ENCODE data around the gene POLR1A.

Gene POLR1A

GRCh38 chr2:86021396-86022378, 84.0 kb downstream of the POLR1A start:
- no peak for DNase-seq (ENCODE audit: low read depth)

DNA sequence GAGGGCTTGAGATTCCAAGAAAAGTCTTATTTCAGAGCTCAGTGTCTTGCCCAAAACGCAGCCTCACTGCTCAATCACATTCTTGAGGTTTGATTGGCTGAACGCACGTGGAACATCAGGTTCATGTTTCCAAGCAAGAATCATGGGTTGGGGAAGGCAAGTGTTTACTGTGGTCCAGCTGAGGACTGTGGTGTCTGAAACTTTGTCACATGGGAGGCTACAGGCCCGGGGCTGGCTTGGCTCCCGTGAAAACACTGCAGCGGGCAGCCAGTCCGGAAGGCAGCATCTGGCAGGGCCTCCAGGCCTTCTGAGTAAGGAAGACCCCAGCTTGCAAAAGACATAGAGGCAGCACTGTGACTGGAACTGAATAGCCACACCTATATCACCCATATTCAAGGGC, 84.7 kb downstream of the POLR1A start:
- no peak for DNase-seq (ENCODE audit: low read depth)

GRCh38 chr2:86019121-86019520, 86.6 kb downstream of the POLR1A start:
- DNase-seq (ENCODE audit: low read depth), result no peak

DNA sequence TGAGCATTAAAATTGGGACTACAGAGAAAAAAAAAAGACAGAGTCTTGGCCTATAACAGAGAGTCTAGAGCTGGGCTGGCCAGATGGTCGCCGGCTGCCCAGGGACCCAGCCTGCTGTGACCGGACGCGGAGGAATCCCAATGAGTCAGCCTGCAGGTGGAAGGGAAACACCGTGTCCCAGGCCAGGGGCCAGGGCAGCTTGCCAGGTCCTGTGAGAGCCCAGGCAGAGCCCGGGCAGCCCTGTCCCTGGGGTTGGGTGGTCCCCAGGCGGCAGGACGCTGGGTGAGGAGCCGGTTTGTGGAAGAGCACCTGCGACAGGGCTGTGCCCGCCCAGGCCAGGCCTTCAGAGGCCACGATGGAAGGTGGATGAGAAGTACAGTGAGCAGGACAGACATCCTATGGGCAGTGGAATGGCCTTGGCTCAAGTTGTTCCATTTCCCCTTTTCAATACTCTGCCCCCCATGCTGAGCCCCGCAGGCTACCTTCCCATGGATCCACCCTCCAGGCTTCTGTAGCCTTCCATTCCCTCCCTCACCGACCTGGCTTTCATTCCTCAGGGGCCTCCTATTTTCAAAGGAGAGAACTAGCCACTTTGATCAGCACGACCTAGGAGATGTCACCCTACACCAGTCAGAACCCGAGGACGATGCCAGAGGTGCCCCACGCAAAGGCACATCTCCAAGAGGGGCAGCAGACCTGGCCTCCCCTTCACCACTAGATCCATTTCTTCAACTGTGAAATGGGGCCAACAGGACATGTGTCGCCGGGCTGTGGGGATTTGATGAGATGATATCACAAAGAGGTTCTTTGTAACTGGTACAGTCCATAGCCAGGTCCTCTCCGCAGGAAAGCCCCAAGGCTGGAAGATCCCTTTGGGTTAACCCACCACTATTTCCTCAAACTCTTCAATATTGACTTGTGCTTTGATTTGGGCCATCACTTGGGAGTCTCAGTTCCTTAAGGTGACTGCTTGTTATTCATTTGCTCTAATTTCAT, 87.5 kb downstream of the POLR1A start:
- no peak for DNase-seq (ENCODE audit: low read depth)

- no peak for DNase-seq (ENCODE audit: low read depth)
Observed at GRCh38 chr2:86016581-86016980, 89.1 kb downstream of the POLR1A start.

DNA sequence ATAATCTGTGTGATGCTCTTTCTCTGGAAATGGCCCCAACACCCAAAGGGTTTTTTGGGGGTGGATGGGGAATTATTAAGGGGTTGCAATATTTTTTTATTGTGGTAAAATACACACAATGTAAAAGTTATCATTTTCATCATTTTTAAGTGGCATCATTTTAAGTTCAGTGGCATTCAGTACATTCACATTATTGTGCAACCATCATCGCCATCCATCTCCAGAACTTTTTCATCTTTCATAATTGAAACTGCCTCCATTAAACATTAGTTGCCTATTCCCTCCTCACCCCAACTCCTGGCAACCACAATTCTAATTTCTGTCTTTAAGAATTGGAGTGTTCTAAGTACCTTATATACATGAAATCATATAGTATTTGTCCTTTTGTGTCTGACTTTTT, 90.0 kb downstream of the POLR1A start:
- no peak for DNase-seq (ENCODE audit: low read depth)

- no peak for DNase-seq (ENCODE audit: low read depth)
Observed at GRCh38 chr2:86015006-86015405, 90.7 kb downstream of the POLR1A start.

- no peak for DNase-seq (ENCODE audit: low read depth)
Observed at GRCh38 chr2:86014493-86014892, 91.2 kb downstream of the POLR1A start.

DNA sequence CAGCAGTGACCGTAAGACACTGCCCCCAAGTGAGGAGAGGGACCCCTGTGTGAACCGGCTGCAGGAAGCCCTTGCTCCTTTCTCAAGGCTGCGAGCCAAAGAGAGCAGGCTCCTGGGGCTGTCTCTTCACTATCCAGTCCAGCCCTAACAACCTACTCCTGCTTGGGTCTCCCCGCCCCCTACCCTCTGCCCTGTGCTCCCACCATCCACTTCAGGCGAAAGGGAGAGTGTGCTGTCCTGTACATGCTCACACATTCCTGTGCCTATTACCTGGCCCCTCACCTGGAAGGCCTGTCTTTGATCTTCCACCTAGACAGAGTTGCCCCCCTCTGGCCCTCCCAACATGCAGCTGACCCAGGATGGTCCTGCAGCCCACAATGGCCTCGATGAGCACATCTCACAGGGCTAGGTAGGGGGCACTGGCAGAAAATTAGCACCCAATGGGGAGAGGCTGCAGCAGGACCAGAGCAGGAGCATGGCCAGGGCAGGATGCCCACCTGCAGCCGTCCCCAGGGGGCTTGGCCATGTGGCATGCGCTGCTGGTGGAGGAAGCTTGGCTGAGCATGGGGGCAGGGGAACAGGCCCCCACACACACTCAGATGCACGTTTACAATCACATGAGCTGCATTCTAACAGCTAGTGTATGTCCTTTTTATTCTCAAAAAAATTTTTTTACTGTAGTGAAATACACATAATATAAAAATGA, 93.5 kb downstream of the POLR1A start:
- DNase-seq (ENCODE audit: low read depth), result no peak

DNA sequence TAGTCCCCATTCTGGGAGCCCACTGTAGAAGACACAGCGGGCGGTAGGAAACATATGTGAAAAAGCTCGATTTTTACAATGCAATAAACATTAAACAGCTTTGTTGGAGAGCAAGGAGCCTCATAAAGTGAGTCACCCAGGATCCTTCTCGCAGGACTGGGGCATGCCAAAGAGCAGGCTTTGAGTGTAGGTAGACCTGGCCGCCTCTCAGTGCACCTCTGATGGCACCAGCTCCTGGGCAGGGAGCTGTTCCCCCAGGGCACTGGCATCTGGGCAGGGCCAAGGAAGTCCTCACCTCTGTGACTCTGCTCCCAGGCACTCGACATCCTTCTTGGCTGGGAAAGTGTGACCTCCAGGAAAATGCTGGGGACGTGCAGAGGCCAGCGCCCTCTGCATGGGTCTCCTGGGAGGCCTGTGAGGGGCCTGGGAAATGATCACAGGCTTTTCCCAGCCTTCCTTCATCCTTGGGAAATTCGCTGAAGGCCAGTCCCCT, 94.2 kb downstream of the POLR1A start:
- no peak for DNase-seq (ENCODE audit: low read depth)

GRCh38 chr2:86010083-86010482, 95.6 kb downstream of the POLR1A start:
- DNase-seq (ENCODE audit: low read depth), result no peak

GRCh38 chr2:86006524-86006923, 99.2 kb downstream of the POLR1A start:
- no peak for DNase-seq (ENCODE audit: low read depth)

DNA sequence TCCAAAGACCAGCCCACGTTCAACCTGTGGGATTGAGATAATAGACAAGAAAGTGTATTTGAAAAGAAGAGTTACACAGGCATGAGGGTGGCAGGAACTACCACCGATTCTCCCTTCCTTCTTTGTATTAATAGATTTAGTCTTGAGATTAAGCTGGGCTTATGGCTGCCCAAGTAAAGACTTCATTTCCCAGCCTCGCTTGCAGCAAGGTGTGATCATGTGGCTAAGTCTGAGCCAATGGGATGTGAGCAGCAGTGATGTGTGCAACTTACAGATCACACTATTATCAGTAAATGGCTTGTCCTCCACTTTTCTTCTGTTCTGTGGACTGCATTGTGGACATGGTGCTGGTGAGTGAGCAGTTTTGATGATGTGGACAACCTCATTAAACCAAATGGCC, 101.7 kb downstream of the POLR1A start:
- no peak for DNase-seq (ENCODE audit: low read depth)

DNA sequence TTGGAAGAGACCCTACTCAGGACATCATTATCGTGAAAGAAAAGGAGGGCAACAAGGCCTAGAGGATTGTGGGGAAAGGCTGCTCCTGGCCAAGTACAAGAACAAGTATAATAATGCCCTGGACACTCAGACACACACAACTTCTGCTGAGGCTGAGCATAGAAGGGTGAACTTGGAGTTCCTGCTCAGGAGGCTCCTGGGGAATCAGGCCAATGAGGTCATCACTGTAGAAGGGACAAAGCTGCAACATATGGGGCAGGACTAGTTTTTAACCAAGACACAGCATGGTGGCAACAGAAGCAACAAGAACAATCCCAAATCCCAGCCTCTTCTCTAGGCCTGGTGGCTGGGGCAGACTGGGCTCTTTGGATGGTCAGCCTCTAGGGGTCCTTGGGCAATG, 102.6 kb downstream of the POLR1A start:
- no peak for DNase-seq (ENCODE audit: low read depth)

DNA sequence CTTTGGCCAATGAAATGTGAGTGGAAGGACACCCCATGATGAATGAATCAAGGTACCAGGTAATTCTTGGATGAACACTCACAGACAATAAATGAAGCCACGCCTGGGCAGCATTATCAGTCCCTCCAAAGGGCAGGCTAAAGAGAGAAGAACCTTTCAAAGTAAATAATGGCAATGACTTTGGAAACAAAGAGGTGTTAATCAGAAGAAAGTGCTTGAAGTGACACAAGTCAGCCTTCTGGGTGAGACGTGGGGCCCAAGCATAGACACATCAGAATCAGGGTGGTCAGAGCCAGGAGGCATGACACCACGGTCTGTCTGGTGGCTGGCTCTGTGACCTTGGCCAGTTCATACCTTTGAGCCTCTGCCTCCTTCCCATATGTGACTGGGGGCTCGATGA, 103.3 kb downstream of the POLR1A start:
- DNase-seq (ENCODE audit: low read depth), result no peak

- DNase-seq (ENCODE audit: low read depth), result no peak
Observed at GRCh38 chr2:86001326-86001725, 104.4 kb downstream of the POLR1A start.

DNA sequence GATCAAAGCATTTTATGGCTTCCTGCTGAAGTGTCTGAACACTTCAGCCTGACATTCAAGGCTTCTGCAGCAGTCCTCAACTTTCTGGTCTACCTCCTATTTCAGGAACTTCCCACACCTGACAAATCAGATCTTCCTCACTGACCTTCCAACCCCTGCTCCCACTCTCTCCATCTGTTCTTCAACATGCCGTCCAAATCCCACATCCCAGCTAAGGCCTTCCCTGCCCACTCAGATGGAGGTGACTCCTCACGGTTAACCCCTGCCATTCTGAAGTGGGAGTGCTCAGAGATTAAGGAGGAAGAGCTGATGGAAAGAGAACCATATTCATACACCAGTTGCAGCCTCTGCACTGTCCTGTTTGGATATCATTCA, 104.8 kb downstream of the POLR1A start:
- no peak for DNase-seq (ENCODE audit: low read depth)

DNA sequence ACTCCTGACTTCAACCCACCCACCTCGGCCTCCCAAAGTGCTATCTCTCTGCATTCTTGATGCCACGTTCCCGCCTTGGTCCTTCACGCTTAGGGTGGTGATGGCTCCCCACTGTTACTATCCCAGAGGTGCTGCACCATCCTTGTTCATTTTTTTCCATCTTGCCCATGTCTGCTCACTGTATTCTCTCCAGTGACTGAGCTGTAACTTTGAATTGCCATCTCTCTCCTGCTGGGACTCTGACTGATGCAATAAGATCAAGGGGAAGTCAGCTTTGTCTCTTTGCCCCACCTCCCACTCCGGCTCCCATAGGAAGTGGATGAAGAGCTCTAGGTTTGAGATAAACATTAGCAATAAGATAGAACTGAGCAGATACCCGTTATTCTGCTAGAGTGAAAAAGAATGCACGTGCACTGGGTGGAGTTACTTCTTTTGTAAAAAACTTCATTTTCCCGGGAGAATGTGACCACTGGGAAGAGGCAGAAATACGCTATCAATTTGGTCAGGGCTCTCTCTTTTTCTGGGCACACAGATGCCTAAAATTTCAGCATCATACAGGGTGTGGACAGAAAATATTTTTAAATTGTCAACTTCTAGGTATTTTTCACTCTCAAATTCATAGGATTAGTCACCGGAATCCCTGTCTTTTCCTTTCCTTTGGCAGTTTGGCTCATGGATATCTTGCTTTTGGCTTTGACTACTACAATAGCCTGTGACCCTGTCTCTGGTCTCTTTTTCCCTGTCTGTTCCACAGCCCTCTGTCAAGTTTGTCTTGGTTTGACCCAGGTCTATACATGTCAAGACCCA, 105.4 kb downstream of the POLR1A start:
- DNase-seq (ENCODE audit: low read depth), result no peak

DNA sequence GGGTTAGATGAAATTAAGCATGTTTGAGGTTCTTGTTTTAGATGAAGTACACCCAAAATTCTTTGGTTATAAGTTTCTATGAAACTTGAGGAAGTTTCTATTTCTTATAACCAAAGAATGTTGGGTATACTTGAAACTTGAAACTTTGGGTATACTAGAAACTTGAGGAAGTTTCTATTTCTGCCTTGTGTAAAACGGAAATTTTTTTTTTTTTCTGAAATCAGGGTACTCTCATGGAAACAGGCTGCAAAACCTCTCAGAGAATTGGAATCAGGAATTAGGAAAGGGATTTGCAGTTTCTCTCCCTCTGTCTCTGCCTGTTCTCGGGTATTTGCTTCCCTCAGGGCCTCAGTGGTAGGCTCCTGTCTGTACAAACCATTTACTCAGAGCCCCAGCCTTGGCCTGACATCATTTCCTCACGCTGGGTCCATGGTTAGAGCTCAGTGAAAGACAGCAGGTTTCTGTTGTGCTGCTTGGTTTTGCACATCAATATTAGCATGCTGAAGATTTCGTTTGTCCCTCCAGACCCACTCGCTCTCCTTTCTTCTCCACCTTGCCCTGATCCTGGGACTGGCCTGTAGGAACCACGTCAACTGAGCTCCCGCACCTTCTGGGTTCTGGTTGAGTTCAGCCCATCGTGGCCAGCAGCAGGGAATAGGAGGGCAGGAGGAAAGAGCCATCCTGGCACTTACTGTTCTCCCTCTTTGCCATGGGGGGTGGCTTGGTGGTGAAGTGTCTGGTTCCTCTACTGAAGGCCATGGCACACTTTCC, 106.4 kb downstream of the POLR1A start:
- peak; percentile 37 for DNase-seq (ENCODE audit: low read depth)

Measured in GM04503 (cell line).